A549 (cell line): ENCODE data around the gene SWI5. TPM values are rescaled to one million over a fixed set of nuclear protein-coding genes. Genes with fewer than 3 reads are reported as not detected.

Source experiments
- ATAC-seq, 2 experiments: fragments of 200-7000 bp in 1 of 2; fragments of >200 bp in 1 of 2; cut with Nextera tagmentation in 1 of 2; cut with Tn5 transposase in 1 of 2; 3 replicates each; pipeline versions ENCODE4 v1.8.0 to v1.9.1; 2018 to 2020; ENCODE audit warnings: mild to moderate bottlenecking in 1 of 2, moderate library complexity in 1 of 2
- CTCF ChIA-PET: fragments of 300-600 bp; sonication (Branson Sonifier 250); formaldehyde crosslinking; extraction: SDS; loops from one replicate; lab custom pipeline; 2021; ENCODE audit warnings: antibody characterized with exemption, inconsistent platforms; lab: Yijun Ruan, JAX
- POLR2A ChIA-PET: fragments of 350-600 bp; formaldehyde crosslinking; extraction: SDS; loops from one replicate; lab custom pipeline; 2021; ENCODE audit warnings: antibody characterized with exemption, inconsistent platforms; lab: Yijun Ruan, JAX
- DNase-seq, 2 experiments: peaks; one replicate each; pipeline versions ENCODE4 v3.0.0 to v3.0.0-alpha.2; 2011 to 2016; ENCODE audit warnings: low read depth in 1 of 2, low spot score in 1 of 2
- FAIRE-seq: peaks from 2 replicates; lab custom pipeline; 2011; peaks lifted over from hg19 to GRCh38; lab: Jason Lieb, UNC
- H3K27ac ChIP-seq, 2 experiments: fragments of >200 bp; sonication (Bioruptor Twin); formaldehyde crosslinking; 3 replicates each; pipeline ENCODE4 v1.5.1; 2016 to 2017
- H3K4me1 ChIP-seq: fragments of >200 bp; sonication (Bioruptor Twin); formaldehyde crosslinking; 3 replicates; pipeline ENCODE4 v1.6.1; 2016
- H3K4me2 ChIP-seq: fragments of >200 bp; sonication (Bioruptor Twin); formaldehyde crosslinking; 3 replicates; pipeline ENCODE4 v1.6.1; 2016
- H3K4me3 ChIP-seq: fragments of >200 bp; sonication (Bioruptor Twin); formaldehyde crosslinking; 3 replicates; pipeline ENCODE4 v1.5.1; 2016
- H3K9me3 ChIP-seq: fragments of >200 bp; sonication (Bioruptor Twin); formaldehyde crosslinking; 3 replicates; pipeline ENCODE4 v1.6.1; 2016
- ATOH8 ChIP-seq: fragments of 250-450 bp; sonication (Bioruptor Pico); IDR thresholded peaks from 2 replicates; pipeline ENCODE4 v1.5.0; 2020; ENCODE audit warnings: low read depth, mild to moderate bottlenecking, moderate library complexity
- CBX8 ChIP-seq: fragments of 200-600 bp; sonication (generic); IDR thresholded peaks from 2 replicates; pipeline ENCODE4 v1.6.1; 2016
- CEBPB ChIP-seq, 2 experiments: fragments of >200 bp in 1 of 2; sonication (Bioruptor Twin) in 1 of 2; formaldehyde crosslinking in 1 of 2; IDR thresholded peaks; 2 replicates each; pipeline ENCODE4 v1.6.1; 2012 to 2016
- CHD2 ChIP-seq: fragments of 150-350 bp; IDR thresholded peaks from 2 replicates; pipeline ENCODE4 v1.6.1; 2014; ENCODE audit warnings: low read length; ENCODE audit not compliant: partially characterized antibody
- CHD4 ChIP-seq: fragments of 200-600 bp; sonication (generic); IDR thresholded peaks from 2 replicates; pipeline ENCODE4 v1.6.1; 2016; ENCODE audit warnings: antibody characterized with exemption, mild to moderate bottlenecking, borderline replicate concordance
- EP300 ChIP-seq, 2 experiments: fragments of >200 bp; sonication (Bioruptor Twin); formaldehyde crosslinking; IDR thresholded peaks; 2 replicates in 1 of 2; 3 replicates in 1 of 2; pipeline ENCODE4 v1.6.1; 2016 to 2017
- HDAC2 ChIP-seq: fragments of 200-600 bp; sonication (generic); IDR thresholded peaks from 2 replicates; pipeline ENCODE4 v1.6.1; 2016
- HMGXB4 ChIP-seq: fragments of 250-450 bp; sonication (Bioruptor Pico); IDR thresholded peaks from 2 replicates; pipeline ENCODE4 v1.5.0; 2021; ENCODE audit warnings: mild to moderate bottlenecking, moderate library complexity, borderline replicate concordance
- HOXA7 ChIP-seq: fragments of 250-450 bp; sonication (Bioruptor Pico); IDR thresholded peaks from 2 replicates; pipeline ENCODE4 v1.5.0; 2020; ENCODE audit warnings: mild to moderate bottlenecking, moderate library complexity
- HOXB5 ChIP-seq: fragments of 250-450 bp; sonication (Bioruptor Pico); IDR thresholded peaks from 2 replicates; pipeline ENCODE4 v1.5.0; 2020; ENCODE audit warnings: mild to moderate bottlenecking, moderate library complexity
- JUNB ChIP-seq: fragments of >200 bp; sonication (Bioruptor Twin); formaldehyde crosslinking; IDR thresholded peaks from 2 replicates; pipeline ENCODE4 v1.6.1; 2016
- KDM1A ChIP-seq: fragments of 200-600 bp; sonication (generic); IDR thresholded peaks from 2 replicates; pipeline ENCODE4 v1.6.1; 2016; ENCODE audit warnings: low read depth, mild to moderate bottlenecking
- MAX ChIP-seq: IDR thresholded peaks from 2 replicates; pipeline ENCODE4 v1.6.1; 2012
- MYC ChIP-seq: IDR thresholded peaks from 2 replicates; pipeline ENCODE4 v1.6.1; 2012; ENCODE audit warnings: mild to moderate bottlenecking, inconsistent platforms, low read length, improper control_type of control experiment, borderline replicate concordance
- NFE2L2 ChIP-seq: fragments of 150-350 bp; conservative IDR thresholded peaks from 2 replicates; pipeline ENCODE4 v1.6.1; 2014; ENCODE audit warnings: low read length
- PBX3 ChIP-seq: IDR thresholded peaks from 2 replicates; pipeline ENCODE4 v1.6.1; 2012
- RAD21 ChIP-seq, 2 experiments: fragments of >200 bp in 1 of 2; sonication (Bioruptor Twin) in 1 of 2; formaldehyde crosslinking in 1 of 2; IDR thresholded peaks in 1 of 2; conservative IDR thresholded peaks in 1 of 2; 2 replicates in 1 of 2; 3 replicates in 1 of 2; pipeline ENCODE4 v1.6.1; 2012 to 2018; ENCODE audit warnings: inconsistent platforms in 1 of 2
- REST ChIP-seq: fragments of 200-600 bp; sonication (generic); IDR thresholded peaks from 2 replicates; pipeline ENCODE4 v1.6.1; 2016; ENCODE audit warnings: antibody characterized with exemption, mild to moderate bottlenecking, moderate library complexity
- SMC3 ChIP-seq: fragments of >200 bp; sonication (Bioruptor Twin); formaldehyde crosslinking; IDR thresholded peaks from 3 replicates; pipeline ENCODE4 v1.6.1; 2018; ENCODE audit warnings: inconsistent platforms
- USF2 ChIP-seq: fragments of 450-650 bp; IDR thresholded peaks from 2 replicates; pipeline ENCODE4 v1.6.1; 2014; ENCODE audit warnings: antibody characterized with exemption
- ZC3H11A ChIP-seq: fragments of 450-650 bp; IDR thresholded peaks from 2 replicates; pipeline ENCODE4 v1.6.1; 2014; ENCODE audit warnings: antibody characterized with exemption, mild to moderate bottlenecking
- WGBS: methylation state at CpG from one replicate; pipeline ENCODE4 v1.1.6; 2017; ENCODE audit errors: missing lambda C conversion rate; 5-methylcytosine and 5-hydroxymethylcytosine counted together
- polyA plus RNA-seq, 4 experiments: library from polyadenylated mRNA; depleted of rRNA in 3 of 4; stranded (reverse); fragments of >200 nt; fragmentation: RNase III in 1 of 4; extraction: RNeasy Plus Mini Kit Qiagen cat#74134 plus additional on column Dnase treatment in 1 of 4; gene quantifications; 2 replicates in 3 of 4; 3 replicates in 1 of 4; pipeline ENCODE4 v1.2.3, GENCODE V29; 2011 to 2017

Gene SWI5
- polyA plus RNA-seq, 2 of the 4 experiments (the other 2 are of a cell fraction), result 45.3 to 66.8 TPM

GRCh38 chr9:128323791-128324190 lies 47.7 kb downstream of the SWI5 start:
- no peak for ATAC-seq
- Histone ChIP-seq H3K27ac (peak overlapping the region in 1 of 2 experiments; percentile 97; a peak in 3 of 6 replicates), H3K4me3 (peak overlapping the region; percentile 74), H3K4me1 (peaks cover 22% of the 10 kb centered on the region), H3K4me2 (peak overlapping the region; percentile 95), H3K9me3 (no peaks in the 10 kb centered on the region)
- FAIRE-seq, result no peak
- POLR2A ChIA-PET, result no interaction called here
- WGBS, result 83% methylated on average over 11 of the region's 12 CpGs
- TF ChIP-seq CBX8 (no peak), USF2 (no peak), NFE2L2 (no peak), EP300 (IDR thresholded peaks at IDR 0.05) (no peak), CEBPB (IDR thresholded peaks at IDR 0.05) (no peak), HOXB5 (CRISPR knock-in tag) (no peak), HDAC2 (no peak), HOXA7 (CRISPR knock-in tag) (no peak), SMC3 (no peak), PBX3 (no peak), REST (no peak), JUNB (no peak), CHD2 (no peak), RAD21 (conservative IDR thresholded peaks at IDR 0.05 in 1 of 2, IDR thresholded peaks at IDR 0.05 in 1 of 2) (no peak), MYC (no peak), ATOH8 (CRISPR knock-in tag) (no peak), CHD4 (no peak)
- CTCF ChIA-PET, result interaction anchor here (1.0 to 3.6 kb wide), 5 partner anchors 9 to 28 kb away, joined by 3 to 19 read pairs (median 6); no protein-coding TSS in a partner anchor
- DNase-seq, result no peak

GRCh38 chr9:128324401-128324800 lies 48.3 kb downstream of the SWI5 start:
- peak overlapping the region; percentile 95; the same call in 2 of the 3 replicates for H3K4me2 ChIP-seq
- H3K27ac ChIP-seq, result no peak overlapping the region
- WGBS, result 100% methylated on average over 1 of the region's 1 CpG
- CTCF ChIA-PET, result interaction anchor here (0.8 to 3.6 kb wide), 7 partner anchors 8 to 96 kb away, joined by 3 to 19 read pairs (median 6); partner anchors contain the start of gene CERCAM
- H3K4me3 ChIP-seq, result no peak overlapping the region
- DNase-seq (no peak), FAIRE-seq (no peak), ATAC-seq (no peak)
- TF ChIP-seq HOXA7 (CRISPR knock-in tag), result no peak
- no peak for TF ChIP-seq MAX
- TF ChIP-seq ZC3H11A, result no peak
- TF ChIP-seq HDAC2, result no peak
- no peak for TF ChIP-seq HMGXB4 (CRISPR knock-in tag)
- TF ChIP-seq KDM1A, result no peak
- H3K9me3 ChIP-seq, result no peaks in the 10 kb centered on the region
- H3K4me1 ChIP-seq, result peaks cover 25% of the 10 kb centered on the region
- POLR2A ChIA-PET, result no interaction called here
